Nephron progenitor cell (in vitro differentiated cells): Measurements from ENCODE around the gene SH3D21.

Experiments
- DNase-seq: peaks from one replicate; pipeline ENCODE4 v3.0.0; 2021
- H3K27ac Mint-ChIP-seq: 2 replicates; pipeline ENCODE4 v1.8.0; 2021; ENCODE audit warnings: mild to moderate bottlenecking, moderate library complexity, mixed read lengths
- H3K27me3 Mint-ChIP-seq: 2 replicates; pipeline ENCODE4 v1.8.0; 2021; ENCODE audit warnings: mild to moderate bottlenecking, low read depth, mixed read lengths; ENCODE audit not compliant: poor library complexity
- H3K36me3 Mint-ChIP-seq: 2 replicates; pipeline ENCODE4 v1.8.0; 2021; ENCODE audit warnings: low read depth, mixed read lengths
- H3K4me1 Mint-ChIP-seq: 2 replicates; pipeline ENCODE4 v1.8.0; 2021; ENCODE audit warnings: mixed read lengths
- H3K4me3 Mint-ChIP-seq: 2 replicates; pipeline ENCODE4 v1.8.0; 2021; ENCODE audit warnings: mild to moderate bottlenecking, moderate library complexity, mixed read lengths
- H3K9me3 Mint-ChIP-seq: 2 replicates; pipeline ENCODE4 v1.8.0; 2021; ENCODE audit warnings: mild to moderate bottlenecking, moderate library complexity, mixed read lengths
- TF ChIP-seq, protein P1 (sequence below): fragments of 200-600 bp; sonication (generic); IDR thresholded peaks from 2 replicates; pipeline ENCODE4 v1.5.0; 2021; ENCODE audit warnings: antibody characterized with exemption

Gene SH3D21

DNA sequence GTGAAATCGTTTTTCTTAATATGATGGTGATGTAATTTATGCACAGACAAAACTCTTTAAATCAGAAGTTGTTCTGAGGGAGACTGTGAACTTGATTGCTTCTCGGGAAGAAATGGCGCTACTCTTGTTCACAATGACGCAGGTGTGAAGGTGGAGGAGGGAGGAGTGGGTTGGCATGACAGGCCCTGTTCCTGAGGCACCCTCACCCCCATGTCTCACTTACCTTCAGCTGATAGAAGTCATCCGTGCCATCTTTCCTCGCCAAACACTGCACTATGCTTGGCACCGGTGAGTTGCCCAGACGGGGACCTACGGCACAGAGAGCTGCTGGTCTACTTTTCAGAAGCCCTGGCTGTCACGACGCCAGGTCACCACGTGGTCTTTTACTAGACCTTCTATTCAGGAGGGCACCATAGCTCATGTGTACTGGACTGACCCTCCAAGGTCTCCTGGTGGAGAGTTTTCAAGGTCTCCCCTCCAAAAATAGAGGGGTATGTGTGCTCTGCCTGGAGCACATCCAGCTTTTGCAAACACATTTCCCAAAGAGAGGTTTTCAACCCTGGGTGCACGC, 52.4 kb downstream of the SH3D21 start:
- H3K4me1 Mint-ChIP-seq: peaks cover 42% of the 10 kb centered on the region
- H3K4me3 Mint-ChIP-seq: no peak overlapping the region
- TF ChIP-seq, protein P1, sequence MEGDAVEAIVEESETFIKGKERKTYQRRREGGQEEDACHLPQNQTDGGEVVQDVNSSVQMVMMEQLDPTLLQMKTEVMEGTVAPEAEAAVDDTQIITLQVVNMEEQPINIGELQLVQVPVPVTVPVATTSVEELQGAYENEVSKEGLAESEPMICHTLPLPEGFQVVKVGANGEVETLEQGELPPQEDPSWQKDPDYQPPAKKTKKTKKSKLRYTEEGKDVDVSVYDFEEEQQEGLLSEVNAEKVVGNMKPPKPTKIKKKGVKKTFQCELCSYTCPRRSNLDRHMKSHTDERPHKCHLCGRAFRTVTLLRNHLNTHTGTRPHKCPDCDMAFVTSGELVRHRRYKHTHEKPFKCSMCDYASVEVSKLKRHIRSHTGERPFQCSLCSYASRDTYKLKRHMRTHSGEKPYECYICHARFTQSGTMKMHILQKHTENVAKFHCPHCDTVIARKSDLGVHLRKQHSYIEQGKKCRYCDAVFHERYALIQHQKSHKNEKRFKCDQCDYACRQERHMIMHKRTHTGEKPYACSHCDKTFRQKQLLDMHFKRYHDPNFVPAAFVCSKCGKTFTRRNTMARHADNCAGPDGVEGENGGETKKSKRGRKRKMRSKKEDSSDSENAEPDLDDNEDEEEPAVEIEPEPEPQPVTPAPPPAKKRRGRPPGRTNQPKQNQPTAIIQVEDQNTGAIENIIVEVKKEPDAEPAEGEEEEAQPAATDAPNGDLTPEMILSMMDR: no peak
- no peaks in the 10 kb centered on the region for H3K9me3 Mint-ChIP-seq
- H3K36me3 Mint-ChIP-seq: peaks cover 44% of the 10 kb centered on the region
- DNase-seq: no peak
- H3K27me3 Mint-ChIP-seq: peaks cover 3% of the 10 kb centered on the region
- H3K27ac Mint-ChIP-seq: peak overlapping the region; percentile 51

DNA sequence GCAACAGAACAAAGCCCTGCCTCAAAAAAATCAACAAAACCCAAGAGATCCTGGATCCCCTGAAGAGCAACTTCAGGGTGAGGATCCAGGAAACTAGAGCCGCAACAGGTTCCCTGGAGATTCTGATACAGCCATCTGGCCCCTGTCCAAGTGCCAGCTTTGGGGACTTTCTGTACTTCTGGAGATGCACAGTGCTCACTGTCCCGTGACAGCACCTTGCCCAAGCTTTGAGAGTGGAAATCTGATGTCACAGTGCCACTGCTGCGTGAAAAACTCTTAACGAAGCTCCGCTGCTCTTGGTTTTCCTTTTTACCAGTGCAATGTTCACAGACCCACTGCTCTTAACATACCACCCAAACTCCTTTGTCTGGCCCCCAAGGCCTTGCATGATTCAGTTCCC, 53.2 kb downstream of the SH3D21 start:
- Mint-ChIP-seq H3K4me1 (peaks cover 34% of the 10 kb centered on the region), H3K27ac (peak overlapping the region; percentile 51), H3K4me3 (no peak overlapping the region), H3K36me3 (peaks cover 40% of the 10 kb centered on the region), H3K9me3 (no peaks in the 10 kb centered on the region), H3K27me3 (peaks cover 3% of the 10 kb centered on the region)
- TF ChIP-seq, protein P1: no peak
- no peak for DNase-seq

DNA sequence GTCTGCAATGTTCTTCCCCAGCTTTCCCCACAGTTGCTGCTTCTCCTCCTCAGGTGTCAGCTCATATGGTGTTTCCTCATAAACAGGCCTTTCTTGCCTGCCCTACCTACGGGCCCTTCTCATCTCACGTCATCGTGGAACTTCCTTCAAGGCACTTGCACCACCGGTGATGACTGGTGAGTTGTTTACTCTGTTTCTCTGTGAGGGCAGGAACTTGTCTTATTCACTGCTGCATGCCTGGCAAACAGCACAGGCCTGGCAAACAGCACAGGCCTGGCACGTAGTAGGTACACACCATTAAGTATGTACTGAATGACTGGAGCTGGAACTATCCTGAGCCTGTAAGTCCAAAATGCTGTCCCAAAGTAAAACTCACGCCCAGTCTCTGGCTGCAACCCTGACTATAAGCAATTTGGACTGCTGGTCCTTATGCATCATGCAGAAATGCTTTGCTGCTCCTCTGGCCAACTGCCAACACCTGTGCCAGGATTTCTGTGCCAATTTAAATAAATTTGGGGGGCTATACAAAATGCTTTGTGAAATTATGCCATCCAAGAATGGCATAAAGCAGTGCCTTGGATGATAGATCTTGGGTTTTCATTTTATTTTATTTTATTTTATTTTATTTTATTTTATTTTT, 53.9 kb downstream of the SH3D21 start:
- Mint-ChIP-seq H3K27ac (peak overlapping the region; percentile 7), H3K4me3 (no peak overlapping the region), H3K9me3 (no peaks in the 10 kb centered on the region), H3K4me1 (peaks cover 30% of the 10 kb centered on the region), H3K27me3 (peaks cover 3% of the 10 kb centered on the region), H3K36me3 (peaks cover 37% of the 10 kb centered on the region)
- DNase-seq: no peak
- TF ChIP-seq, protein P1: no peak

DNA sequence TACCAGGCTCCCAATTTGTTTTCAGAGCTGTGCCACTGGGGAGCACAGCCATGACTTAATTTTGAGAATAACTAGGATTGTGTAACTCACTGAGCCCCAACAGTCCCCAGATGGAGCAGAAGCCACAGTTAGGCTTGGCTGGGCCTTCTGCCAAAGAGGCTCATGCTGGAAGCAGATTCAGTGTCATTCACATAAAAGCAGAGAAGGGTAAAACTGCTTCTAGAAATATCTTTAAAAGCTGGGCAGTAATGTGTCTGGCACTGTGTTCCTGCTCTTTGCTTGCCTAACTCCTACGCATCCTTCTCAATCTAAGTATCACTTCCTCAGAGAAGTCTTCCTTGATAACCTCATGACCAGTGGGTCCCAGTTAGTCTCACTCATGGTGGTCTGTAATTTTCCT, 59.2 kb downstream of the SH3D21 start:
- Mint-ChIP-seq H3K27me3 (peaks cover 3% of the 10 kb centered on the region), H3K9me3 (no peaks in the 10 kb centered on the region), H3K36me3 (peaks cover 19% of the 10 kb centered on the region), H3K4me1 (peaks cover 57% of the 10 kb centered on the region), H3K4me3 (no peak overlapping the region), H3K27ac (peak overlapping the region; percentile 96)
- TF ChIP-seq, protein P1: no peak
- DNase-seq: no peak

DNA sequence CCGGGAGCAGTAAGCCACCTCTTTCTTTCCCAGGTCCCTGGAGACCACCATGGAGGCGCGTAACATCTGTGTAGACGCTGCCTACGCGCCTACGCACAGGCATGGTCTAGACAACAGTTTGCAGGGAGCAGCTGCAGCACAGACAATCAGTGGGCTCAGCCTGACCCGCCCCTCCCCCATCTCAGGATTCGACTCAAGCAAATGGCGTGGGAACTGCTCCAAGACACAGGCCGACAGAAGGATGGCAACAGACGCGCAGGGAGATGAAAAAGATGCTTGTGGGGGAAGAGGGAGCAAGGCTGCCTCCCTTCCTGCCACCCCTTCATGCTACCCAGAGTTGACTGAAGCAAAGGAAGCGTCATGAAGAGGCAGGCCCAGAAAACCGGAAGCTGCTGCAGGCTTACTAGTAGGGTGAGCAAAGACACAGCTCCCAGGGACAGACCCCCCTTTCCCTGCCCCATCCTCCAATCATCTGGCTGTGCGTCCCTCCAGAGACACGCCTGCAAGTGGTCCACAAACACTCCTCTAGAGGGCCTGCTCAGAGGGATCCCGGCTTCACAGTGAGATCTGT, 60.0 kb downstream of the SH3D21 start:
- peak overlapping the region; percentile 96 for H3K27ac Mint-ChIP-seq
- H3K4me1 Mint-ChIP-seq: peaks cover 55% of the 10 kb centered on the region
- no peaks in the 10 kb centered on the region for H3K9me3 Mint-ChIP-seq
- H3K27me3 Mint-ChIP-seq: peaks cover 2% of the 10 kb centered on the region
- H3K36me3 Mint-ChIP-seq: peaks cover 19% of the 10 kb centered on the region
- H3K4me3 Mint-ChIP-seq: peak overlapping the region; percentile 19
- peak; percentile 57 for DNase-seq
- TF ChIP-seq, protein P1: no peak
